ENCODE results near the gene SLC40A1. TPM values are rescaled to one million over a fixed set of nuclear protein-coding genes. Genes with fewer than 3 reads are reported as not detected.

Gene SLC40A1
- total RNA-seq, 4 donors from 2014 or later = 87.1 to 252 (median 176) TPM

GRCh38 chr2:189593115-189593514 is 12.5 kb upstream of the SLC40A1 start:
- no peak overlapping the region for H3K4me3 ChIP-seq
- no peaks in the 10 kb centered on the region for H3K4me1 ChIP-seq
- H3K27ac ChIP-seq = no peak overlapping the region
- no peaks in the 10 kb centered on the region for H3K27me3 ChIP-seq
- intact Hi-C loops (cut with DNase I; ENCODE audit: low total_unique reads) = no loop called here
- H3K9me3 ChIP-seq = no peaks in the 10 kb centered on the region
- DNase-seq = no peak
- TF ChIP-seq CTCF (IDR thresholded peaks at IDR 0.05) = no peak
- TF ChIP-seq POLR2A (IDR thresholded peaks at IDR 0.05) = no peak
- H3K36me3 ChIP-seq = no peaks in the 10 kb centered on the region

- no peak overlapping the region for H3K4me3 ChIP-seq
- intact Hi-C loops (cut with DNase I; ENCODE audit: low total_unique reads) = no loop called here
- TF ChIP-seq POLR2A (IDR thresholded peaks at IDR 0.05) = no peak
- H3K27ac ChIP-seq = no peak overlapping the region
- H3K9me3 ChIP-seq = no peaks in the 10 kb centered on the region
- no peak for DNase-seq
- H3K4me1 ChIP-seq = no peaks in the 10 kb centered on the region
- no peaks in the 10 kb centered on the region for H3K27me3 ChIP-seq
- no peaks in the 10 kb centered on the region for H3K36me3 ChIP-seq
Measured at GRCh38 chr2:189592353-189592984, 11.9 kb upstream of the SLC40A1 start.

GRCh38 chr2:189587780-189588179 is 7.2 kb upstream of the SLC40A1 start:
- intact Hi-C loops (cut with DNase I; ENCODE audit: low total_unique reads) = no loop called here
- Histone ChIP-seq H3K27ac (no peak overlapping the region), H3K4me1 (no peaks in the 10 kb centered on the region), H3K4me3 (no peak overlapping the region), H3K9me3 (no peaks in the 10 kb centered on the region), H3K27me3 (no peaks in the 10 kb centered on the region), H3K36me3 (no peaks in the 10 kb centered on the region)
- TF ChIP-seq CTCF (IDR thresholded peaks at IDR 0.05) (no peak), POLR2A (IDR thresholded peaks at IDR 0.05) (no peak)
- no peak for DNase-seq

GRCh38 chr2:189585226-189585756 is 4.7 kb upstream of the SLC40A1 start:
- no peak overlapping the region for H3K27ac ChIP-seq
- intact Hi-C loops (cut with DNase I; ENCODE audit: low total_unique reads) = no loop called here

GRCh38 chr2:189584686-189585085 is 4.1 kb upstream of the SLC40A1 start:
- H3K27ac ChIP-seq = peak overlapping the region in 1 of 2 donors; percentile 98
- H3K4me3 ChIP-seq = no peak overlapping the region
- H3K27me3 ChIP-seq = no peaks in the 10 kb centered on the region
- H3K9me3 ChIP-seq = no peaks in the 10 kb centered on the region
- no peak for DNase-seq
- no peaks in the 10 kb centered on the region for H3K4me1 ChIP-seq
- H3K36me3 ChIP-seq = no peaks in the 10 kb centered on the region
- intact Hi-C loops (cut with DNase I; ENCODE audit: low total_unique reads) = no loop called here
- no peak for TF ChIP-seq CTCF (IDR thresholded peaks at IDR 0.05)
- no peak for TF ChIP-seq POLR2A (IDR thresholded peaks at IDR 0.05)

More at GRCh38 chr2:189585226-189585756, 4.7 kb upstream of the SLC40A1 start:
- Histone ChIP-seq H3K4me1 (no peaks in the 10 kb centered on the region), H3K9me3 (no peaks in the 10 kb centered on the region), H3K36me3 (no peaks in the 10 kb centered on the region), H3K27me3 (no peaks in the 10 kb centered on the region), H3K4me3 (no peak overlapping the region)
- no peak for TF ChIP-seq CTCF (IDR thresholded peaks at IDR 0.05)
- TF ChIP-seq POLR2A (IDR thresholded peaks at IDR 0.05) = no peak
- no peak for DNase-seq

All from uterus (tissue), 4 donors.